OCI-LY3 (cell line): ENCODE results near the gene TOLLIP.

Experiments used
- H2AFZ ChIP-seq: fragments of 200-600, 300-600 bp; shearing (Covaris generic); 2 replicates; pipeline ENCODE4 v1.6.0; 2014; ENCODE audit warnings: antibody characterized with exemption, low read depth, low read length
- H3K27ac ChIP-seq: fragments of 200-600, 300-600 bp; sonication (generic); 2 replicates; pipeline ENCODE4 v1.5.1; 2014; ENCODE audit warnings: mild to moderate bottlenecking, low read length, moderate library complexity, mixed read lengths
- H3K27me3 ChIP-seq: fragments of 200-600, 300-600 bp; sonication (generic); 2 replicates; pipeline ENCODE4 v1.6.1; 2014; ENCODE audit warnings: low read depth, low read length, mixed read lengths
- H3K36me3 ChIP-seq: fragments of 200-600, 300-600 bp; sonication (generic); replicated peaks from 2 replicates; pipeline ENCODE3; 2014; ENCODE audit warnings: low read depth, low read length, mixed read lengths
- H3K4me1 ChIP-seq: fragments of 300-600, 200-600 bp; sonication (generic); 2 replicates; pipeline ENCODE4 v1.6.1; 2014; ENCODE audit warnings: low read length, mixed read lengths
- H3K4me2 ChIP-seq: fragments of 200-600, 300-600 bp; sonication (generic); 2 replicates; pipeline ENCODE4 v1.6.1; 2014; ENCODE audit warnings: low read length, mixed read lengths
- H3K4me3 ChIP-seq: fragments of 300-600, 200-600 bp; sonication (generic); 2 replicates; pipeline ENCODE4 v1.5.1; 2014; ENCODE audit warnings: antibody characterized with exemption, mild to moderate bottlenecking, low read length, moderate library complexity
- H3K79me2 ChIP-seq: fragments of 300-600, 200-600 bp; shearing (Covaris generic); 2 replicates; pipeline ENCODE4 v1.6.1; 2014; ENCODE audit warnings: mild to moderate bottlenecking, low read length, mixed read lengths
- H3K9ac ChIP-seq: fragments of 300-600, 200-600 bp; shearing (Covaris generic); 2 replicates; pipeline ENCODE4 v1.6.0; 2014; ENCODE audit warnings: mild to moderate bottlenecking, low read length, moderate library complexity
- H3K9me3 ChIP-seq: fragments of 200-600, 300-600 bp; shearing (Covaris generic); 2 replicates; pipeline ENCODE4 v1.6.1; 2014; ENCODE audit warnings: low read length, mixed read lengths; ENCODE audit not compliant: insufficient read depth
- H4K20me1 ChIP-seq: fragments of 200-600, 300-600 bp; sonication (generic); 2 replicates; pipeline ENCODE4 v1.6.1; 2016; ENCODE audit warnings: low read length, mixed read lengths; ENCODE audit not compliant: insufficient read depth
- EZH2phosphoT487 ChIP-seq: fragments of 200-600 bp; shearing (Covaris generic); IDR thresholded peaks from 2 replicates; pipeline ENCODE4 v1.6.1; 2018; ENCODE audit warnings: antibody characterized with exemption, mixed run types, low read depth
- TF ChIP-seq, protein P1 (sequence below): fragments of 200-600, 300-600 bp; sonication (generic); IDR thresholded peaks from 2 replicates; pipeline ENCODE4 v1.5.1; 2014; ENCODE audit warnings: antibody characterized with exemption, low read length, low read depth

Gene TOLLIP

DNA sequence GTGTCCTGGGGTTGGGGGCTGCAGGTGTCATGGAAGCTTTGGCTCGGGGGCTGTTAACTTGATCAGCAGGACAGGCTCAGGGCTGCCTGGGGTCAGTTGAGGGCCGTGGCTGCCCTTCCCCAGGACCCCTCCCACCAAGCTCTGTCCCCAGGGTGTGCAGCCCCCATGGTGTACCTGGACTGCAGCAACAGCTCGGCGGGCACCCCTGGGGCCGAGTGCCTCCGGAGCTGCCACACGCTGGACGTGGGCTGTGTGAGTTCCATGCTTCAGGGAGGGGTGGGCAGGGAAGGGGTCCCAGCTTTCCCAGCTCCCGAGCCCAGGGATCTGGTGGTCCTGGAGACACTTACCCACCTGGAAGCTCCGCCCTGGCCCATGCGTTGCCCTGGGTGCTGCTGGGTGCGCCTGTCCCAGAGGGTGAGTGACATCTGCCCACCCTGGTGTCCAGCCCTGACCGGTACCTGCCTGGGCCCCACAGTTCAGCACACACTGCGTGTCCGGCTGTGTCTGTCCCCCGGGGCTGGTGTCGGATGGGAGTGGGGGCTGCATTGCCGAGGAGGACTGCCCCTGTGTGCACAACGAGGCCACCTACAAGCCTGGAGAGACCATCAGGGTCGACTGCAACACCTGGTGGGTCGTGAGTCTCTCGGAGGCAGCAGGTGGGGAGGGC, 75.2 kb downstream of the TOLLIP start:
- no peaks in the 10 kb centered on the region for H3K27me3 ChIP-seq
- H3K36me3 ChIP-seq = no peaks in the 10 kb centered on the region
- H3K9me3 ChIP-seq = no peaks in the 10 kb centered on the region

DNA sequence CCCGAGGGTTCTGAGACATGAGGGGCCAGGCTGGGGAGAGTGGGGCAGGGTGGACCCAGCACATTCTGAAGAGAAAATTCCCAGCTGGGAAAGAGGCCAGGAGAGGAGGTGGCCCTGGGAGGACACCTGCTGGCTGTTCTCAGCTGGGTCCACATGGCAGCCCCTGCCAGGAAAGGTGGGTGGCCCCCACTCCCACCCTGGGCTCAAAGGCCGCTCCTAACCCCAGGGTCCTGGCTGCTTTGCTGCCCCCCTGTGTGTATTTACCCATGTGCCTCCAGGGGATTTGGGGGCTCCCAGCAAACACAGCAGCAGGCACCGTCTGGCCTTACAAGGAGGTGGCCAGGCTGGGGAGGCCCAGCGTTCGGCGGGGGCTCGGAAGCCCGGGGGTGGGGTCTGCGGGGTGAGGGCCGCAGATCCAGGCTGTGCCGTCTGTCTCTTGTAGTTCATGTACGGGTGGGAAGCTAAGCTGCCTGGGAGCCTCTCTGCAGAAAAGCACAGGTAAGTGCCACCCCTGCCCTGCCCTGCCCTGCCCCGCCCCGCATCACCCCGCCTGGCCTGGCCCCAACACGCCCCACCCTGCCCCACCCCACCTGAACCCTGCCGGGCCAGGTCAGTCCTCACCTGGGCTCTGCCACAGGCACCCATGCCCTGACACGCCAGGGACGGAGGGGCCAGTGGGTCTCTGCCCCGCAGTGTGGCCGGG, 75.9 kb downstream of the TOLLIP start:
- H3K4me1 ChIP-seq = no peaks in the 10 kb centered on the region
- H3K27me3 ChIP-seq = no peaks in the 10 kb centered on the region
- no peak for TF ChIP-seq EZH2phosphoT487
- TF ChIP-seq, protein P1, sequence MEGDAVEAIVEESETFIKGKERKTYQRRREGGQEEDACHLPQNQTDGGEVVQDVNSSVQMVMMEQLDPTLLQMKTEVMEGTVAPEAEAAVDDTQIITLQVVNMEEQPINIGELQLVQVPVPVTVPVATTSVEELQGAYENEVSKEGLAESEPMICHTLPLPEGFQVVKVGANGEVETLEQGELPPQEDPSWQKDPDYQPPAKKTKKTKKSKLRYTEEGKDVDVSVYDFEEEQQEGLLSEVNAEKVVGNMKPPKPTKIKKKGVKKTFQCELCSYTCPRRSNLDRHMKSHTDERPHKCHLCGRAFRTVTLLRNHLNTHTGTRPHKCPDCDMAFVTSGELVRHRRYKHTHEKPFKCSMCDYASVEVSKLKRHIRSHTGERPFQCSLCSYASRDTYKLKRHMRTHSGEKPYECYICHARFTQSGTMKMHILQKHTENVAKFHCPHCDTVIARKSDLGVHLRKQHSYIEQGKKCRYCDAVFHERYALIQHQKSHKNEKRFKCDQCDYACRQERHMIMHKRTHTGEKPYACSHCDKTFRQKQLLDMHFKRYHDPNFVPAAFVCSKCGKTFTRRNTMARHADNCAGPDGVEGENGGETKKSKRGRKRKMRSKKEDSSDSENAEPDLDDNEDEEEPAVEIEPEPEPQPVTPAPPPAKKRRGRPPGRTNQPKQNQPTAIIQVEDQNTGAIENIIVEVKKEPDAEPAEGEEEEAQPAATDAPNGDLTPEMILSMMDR = no peak; the same call in 1 of the 2 replicates
- H3K4me3 ChIP-seq = no peak overlapping the region
- H4K20me1 ChIP-seq = no peaks in the 10 kb centered on the region
- H3K9me3 ChIP-seq = no peaks in the 10 kb centered on the region
- H3K9ac ChIP-seq = no peak overlapping the region
- H3K36me3 ChIP-seq = no peaks in the 10 kb centered on the region
- no peak overlapping the region for H2AFZ ChIP-seq
- H3K79me2 ChIP-seq = no peaks in the 10 kb centered on the region
- H3K4me2 ChIP-seq = no peak overlapping the region
- no peak overlapping the region for H3K27ac ChIP-seq

More for the DNA sequence above, 75.2 kb downstream of the TOLLIP start:
- no peaks in the 10 kb centered on the region for H3K4me1 ChIP-seq
- no peaks in the 10 kb centered on the region for H4K20me1 ChIP-seq
- H3K27ac ChIP-seq = no peak overlapping the region
- H3K4me3 ChIP-seq = no peak overlapping the region
- no peak overlapping the region for H3K9ac ChIP-seq
- H2AFZ ChIP-seq = no peak overlapping the region
- H3K79me2 ChIP-seq = no peaks in the 10 kb centered on the region
- no peak for TF ChIP-seq EZH2phosphoT487
- TF ChIP-seq, protein P1 = no peak
- no peak overlapping the region for H3K4me2 ChIP-seq

DNA sequence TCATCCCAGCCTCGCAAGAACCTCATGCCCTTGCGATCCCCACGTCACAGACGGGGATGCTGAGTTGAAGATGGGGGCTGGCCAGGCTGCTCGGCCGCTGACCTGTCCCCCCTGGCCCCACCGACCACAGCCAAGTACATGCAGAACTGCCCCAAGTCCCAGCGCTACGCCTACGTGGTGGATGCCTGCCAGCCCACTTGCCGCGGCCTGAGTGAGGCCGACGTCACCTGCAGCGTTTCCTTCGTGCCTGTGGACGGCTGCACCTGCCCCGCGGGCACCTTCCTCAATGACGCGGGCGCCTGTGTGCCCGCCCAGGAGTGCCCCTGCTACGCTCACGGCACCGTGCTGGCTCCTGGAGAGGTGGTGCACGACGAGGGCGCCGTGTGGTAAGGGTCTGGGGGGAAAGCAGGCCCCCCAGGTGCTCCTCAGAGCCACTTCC, 76.5 kb downstream of the TOLLIP start:
- H3K4me3 ChIP-seq = no peak overlapping the region
- no peaks in the 10 kb centered on the region for H3K4me1 ChIP-seq
- H3K79me2 ChIP-seq = no peaks in the 10 kb centered on the region
- no peak overlapping the region for H3K9ac ChIP-seq
- H3K4me2 ChIP-seq = no peak overlapping the region
- no peaks in the 10 kb centered on the region for H4K20me1 ChIP-seq
- no peaks in the 10 kb centered on the region for H3K36me3 ChIP-seq
- no peak overlapping the region for H3K27ac ChIP-seq
- H3K27me3 ChIP-seq = no peaks in the 10 kb centered on the region
- H2AFZ ChIP-seq = no peak overlapping the region
- no peaks in the 10 kb centered on the region for H3K9me3 ChIP-seq
- TF ChIP-seq, protein P1 = no peak
- no peak for TF ChIP-seq EZH2phosphoT487

DNA sequence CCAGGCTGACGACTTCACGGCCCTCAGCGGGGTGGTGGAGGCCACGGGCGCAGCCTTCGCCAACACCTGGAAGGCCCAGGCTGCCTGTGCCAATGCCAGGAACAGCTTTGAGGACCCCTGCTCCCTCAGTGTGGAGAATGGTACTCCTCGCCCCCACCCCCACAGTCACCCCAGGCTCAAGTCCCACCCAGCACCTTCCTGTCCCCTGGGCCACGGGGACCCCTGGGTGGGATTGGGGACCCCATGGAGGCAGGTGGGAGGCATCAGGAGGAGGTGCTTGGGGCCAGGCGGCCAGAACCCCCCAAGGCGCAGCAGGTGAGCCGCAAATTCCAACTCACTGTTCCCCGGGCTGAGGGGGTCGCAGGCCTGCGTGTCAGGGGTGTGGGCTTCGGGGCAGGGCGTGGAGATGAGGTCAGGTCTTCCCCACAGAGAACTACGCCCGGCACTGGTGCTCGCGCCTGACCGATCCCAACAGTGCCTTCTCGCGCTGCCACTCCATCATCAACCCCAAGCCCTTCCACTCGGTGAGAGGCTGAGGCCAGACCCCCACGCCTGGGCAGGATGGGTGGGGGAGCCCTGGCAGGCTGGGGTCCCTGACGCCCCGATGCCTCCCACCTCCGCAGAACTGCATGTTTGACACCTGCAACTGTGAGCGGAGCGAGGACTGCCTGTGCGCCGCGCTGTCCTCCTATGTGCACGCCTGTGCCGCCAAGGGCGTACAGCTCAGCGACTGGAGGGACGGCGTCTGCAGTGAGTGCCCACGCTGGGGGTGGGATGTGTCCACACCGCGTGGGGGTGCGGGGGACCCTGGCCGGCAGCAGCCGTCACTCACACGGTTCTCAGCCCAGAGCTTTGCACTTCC, 77.2 kb downstream of the TOLLIP start:
- Histone ChIP-seq H4K20me1 (no peaks in the 10 kb centered on the region), H3K27me3 (no peaks in the 10 kb centered on the region), H3K4me1 (no peaks in the 10 kb centered on the region), H3K4me2 (no peak overlapping the region), H3K9me3 (no peaks in the 10 kb centered on the region), H2AFZ (no peak overlapping the region), H3K4me3 (no peak overlapping the region), H3K9ac (no peak overlapping the region), H3K27ac (no peak overlapping the region), H3K36me3 (no peaks in the 10 kb centered on the region), H3K79me2 (no peaks in the 10 kb centered on the region)
- TF ChIP-seq EZH2phosphoT487 = no peak
- TF ChIP-seq, protein P1 = no peak
